HepG2 (cell line): Measurements from ENCODE around the gene UBXN1. TPM values are rescaled to one million over a fixed set of nuclear protein-coding genes. Genes with fewer than 3 reads are reported as not detected.

Experiments
- HIVEP1 ChIP-seq: sonication (generic); formaldehyde crosslinking; IDR thresholded peaks from 2 replicates; pipeline ENCODE4 v1.4.0; 2020; ENCODE audit warnings: mild to moderate bottlenecking, missing genetic modification reagents
- KDM2A ChIP-seq: sonication (generic); formaldehyde crosslinking; IDR thresholded peaks from 2 replicates; pipeline ENCODE4 v1.4.0; 2020; ENCODE audit warnings: low read depth, missing genetic modification reagents, borderline replicate concordance
- PHF21A ChIP-seq: sonication (generic); formaldehyde crosslinking; IDR thresholded peaks from 2 replicates; pipeline ENCODE4 v1.5.0; 2020; ENCODE audit warnings: mild to moderate bottlenecking, missing genetic modification reagents
- SOX13 ChIP-seq, 3 experiments: fragments of 450-650 bp in 1 of 3; sonication (generic) in 1 of 3; formaldehyde crosslinking in 1 of 3; IDR thresholded peaks in 2 of 3; conservative IDR thresholded peaks in 1 of 3; 2 replicates each; pipeline versions ENCODE4 v1.5.0 to v1.6.1; 2016 to 2020; ENCODE audit warnings: antibody characterized with exemption in 1 of 3, mild to moderate bottlenecking in 1 of 3, missing compliant biosample characterization in 1 of 3, missing genetic modification reagents in 1 of 3, moderate library complexity in 1 of 3
- STAT5B ChIP-seq: sonication (generic); formaldehyde crosslinking; IDR thresholded peaks from 2 replicates; pipeline ENCODE4 v1.4.0; 2020; ENCODE audit warnings: missing genetic modification reagents
- ZBTB7A ChIP-seq: sonication (generic); formaldehyde crosslinking; IDR thresholded peaks from 2 replicates; pipeline ENCODE4 v1.8.0; 2022; ENCODE audit warnings: mild to moderate bottlenecking, missing genetic modification reagents
- ZNF138 ChIP-seq: sonication (generic); formaldehyde crosslinking; IDR thresholded peaks from 2 replicates; pipeline ENCODE4 v1.5.0; 2020; ENCODE audit warnings: mild to moderate bottlenecking, low read depth, missing genetic modification reagents
- ZNF329 ChIP-seq: sonication (generic); formaldehyde crosslinking; IDR thresholded peaks from 2 replicates; pipeline ENCODE4 v1.9.0; 2021; ENCODE audit warnings: low read depth, mild to moderate bottlenecking, missing genetic modification reagents
- ZNF572 ChIP-seq: sonication (generic); formaldehyde crosslinking; IDR thresholded peaks from 2 replicates; pipeline ENCODE4 v1.5.1; 2020; ENCODE audit warnings: mild to moderate bottlenecking, missing genetic modification reagents
- ZNF577 ChIP-seq: sonication (generic); formaldehyde crosslinking; IDR thresholded peaks from 2 replicates; pipeline ENCODE4 v1.4.0; 2020; ENCODE audit warnings: mild to moderate bottlenecking, low read depth, missing genetic modification reagents, borderline replicate concordance
- ZNF598 ChIP-seq: sonication (generic); formaldehyde crosslinking; IDR thresholded peaks from 2 replicates; pipeline ENCODE4 v1.5.1; 2020; ENCODE audit warnings: mild to moderate bottlenecking, missing genetic modification reagents, borderline replicate concordance
- ZNF670 ChIP-seq: sonication (generic); formaldehyde crosslinking; IDR thresholded peaks from 2 replicates; pipeline ENCODE4 v1.8.0; 2022; ENCODE audit warnings: mild to moderate bottlenecking, missing genetic modification reagents, borderline replicate concordance
- ZNF749 ChIP-seq: sonication (generic); formaldehyde crosslinking; IDR thresholded peaks from 2 replicates; pipeline ENCODE4 v1.8.0; 2022; ENCODE audit warnings: mild to moderate bottlenecking, missing genetic modification reagents, moderate library complexity, borderline replicate concordance
- ZNF777 ChIP-seq: sonication (generic); formaldehyde crosslinking; IDR thresholded peaks from 2 replicates; pipeline ENCODE4 v1.4.0; 2020; ENCODE audit warnings: missing genetic modification reagents
- ZNF879 ChIP-seq: sonication (generic); formaldehyde crosslinking; IDR thresholded peaks from 2 replicates; pipeline ENCODE4 v1.8.1; 2023; ENCODE audit warnings: missing genetic modification reagents
- polyA plus RNA-seq, 8 experiments: library from polyadenylated mRNA; depleted of rRNA in 3 of 8; stranded (reverse) in 7 of 8; unstranded in 1 of 8; fragments of >200 nt; fragmentation: Illumina TruSeq in 4 of 8; extraction: Trizol in 4 of 8; gene quantifications; 2 replicates each; pipeline versions ENCODE4 v1.2.1 to v1.2.3, GENCODE V29; 2011 to 2016; ENCODE audit warnings: low read depth in 4 of 8, missing spikeins in 1 of 8, mixed read lengths in 1 of 8; ENCODE audit not compliant: insufficient read depth in 1 of 8
- total RNA-seq, 5 experiments: library from RNA; depleted of rRNA; stranded (reverse); fragments of >200 nt; fragmentation: Illumina TruSeq; extraction: Trizol; gene quantifications; 2 replicates each; pipeline ENCODE4 v1.2.3, GENCODE V29; 2016; ENCODE audit warnings: low read depth in 1 of 5
- TF ChIP-seq, protein P1 (sequence below): sonication (generic); formaldehyde crosslinking; IDR thresholded peaks from 2 replicates; pipeline ENCODE4 v1.8.0; 2022; ENCODE audit warnings: missing genetic modification reagents, mild to moderate bottlenecking, inconsistent platforms, borderline replicate concordance
- TF ChIP-seq, protein P2 (sequence below): sonication (generic); formaldehyde crosslinking; IDR thresholded peaks from 2 replicates; pipeline ENCODE4 v1.4.0; 2020; ENCODE audit warnings: missing genetic modification reagents, borderline replicate concordance
- TF ChIP-seq, protein P3 (sequence below): sonication (generic); formaldehyde crosslinking; conservative IDR thresholded peaks from 2 replicates; pipeline ENCODE4 v1.8.0; 2022; ENCODE audit warnings: mild to moderate bottlenecking, moderate library complexity, missing genetic modification reagents
- TF ChIP-seq, protein P4 (sequence below): sonication (generic); formaldehyde crosslinking; IDR thresholded peaks from 2 replicates; pipeline ENCODE4 v1.5.0; 2020; ENCODE audit warnings: missing genetic modification reagents

The UBXN1 gene
- total and polyA plus RNA-seq, 2 of the 13 experiments (the other 11 are each of a cell fraction or from before 2014, with no cell fraction given), result 47.5 to 52.4 TPM

DNA sequence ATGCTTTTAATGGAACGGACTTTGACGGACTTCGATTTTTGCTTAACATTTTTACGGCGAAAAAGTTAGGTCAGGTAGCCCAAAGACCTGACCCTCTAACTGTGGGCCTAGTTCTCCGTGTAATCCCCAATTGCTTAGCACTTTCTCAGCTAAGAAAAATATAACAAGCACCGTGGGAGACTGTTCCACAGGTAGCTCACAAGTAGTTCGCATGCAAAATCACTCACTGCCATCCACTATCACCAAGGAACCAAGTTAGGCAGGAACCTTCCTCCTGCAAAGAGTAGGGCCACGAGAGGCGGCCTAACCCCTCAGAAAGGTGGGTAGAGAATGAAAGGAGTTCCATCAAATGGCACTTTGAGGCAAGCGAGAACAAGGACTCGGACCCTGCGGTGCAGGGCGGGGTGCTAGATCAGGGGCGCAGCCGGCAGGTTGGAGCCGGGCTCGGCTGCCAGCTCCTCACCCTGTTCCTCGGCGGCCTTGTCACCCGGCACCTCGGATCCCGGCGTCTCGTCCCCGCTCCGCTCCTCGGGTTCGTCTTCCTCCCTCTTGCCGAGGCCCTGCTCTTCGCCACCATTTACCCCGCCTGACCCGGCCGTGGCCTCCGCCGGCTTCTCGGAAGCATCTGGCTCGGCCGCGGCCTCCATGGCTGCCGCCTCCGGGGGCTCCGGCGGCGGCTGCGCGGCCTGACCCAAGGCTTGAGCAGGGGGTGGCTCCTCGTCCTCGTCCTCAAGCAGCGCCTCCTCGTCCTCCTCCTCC is 47.5 kb upstream of the UBXN1 start (continued):
- no peak for TF ChIP-seq ZNF749
- TF ChIP-seq ZNF138 (CRISPR knock-in tag), result peak; percentile 29; the same call in 1 of the 2 replicates
- 0 out of 2 replicates have a peak, but pooled peaks have one; percentile 51 for TF ChIP-seq HIVEP1 (CRISPR knock-in tag)
- TF ChIP-seq ZNF879 (CRISPR knock-in tag), result peak; percentile 74; the same call in 1 of the 2 replicates
- TF ChIP-seq KDM2A (CRISPR knock-in tag), result peak; percentile 49; the same call in 1 of the 2 replicates
- TF ChIP-seq ZNF670 (CRISPR knock-in tag), result 0 out of 2 replicates have a peak, but pooled peaks have one; percentile 53
- TF ChIP-seq ZNF777 (CRISPR knock-in tag), result no peak
- TF ChIP-seq, protein P1, sequence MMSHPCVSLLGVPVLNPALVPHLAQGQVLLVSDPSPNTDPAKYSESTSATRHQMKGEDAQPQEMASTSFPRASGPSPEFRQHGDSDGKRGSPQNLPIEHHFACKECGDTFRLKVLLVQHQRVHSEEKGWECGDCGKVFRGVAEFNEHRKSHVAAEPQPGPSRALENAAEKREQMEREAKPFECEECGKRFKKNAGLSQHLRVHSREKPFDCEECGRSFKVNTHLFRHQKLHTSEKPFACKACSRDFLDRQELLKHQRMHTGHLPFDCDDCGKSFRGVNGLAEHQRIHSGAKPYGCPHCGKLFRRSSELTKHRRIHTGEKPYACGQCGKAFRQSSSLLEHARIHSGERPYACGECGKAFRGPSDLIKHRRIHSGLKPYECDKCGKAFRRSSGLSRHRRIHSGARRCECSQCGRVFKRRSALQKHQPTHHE (CRISPR knock-in tag), result peak; percentile 72; the same call in 1 of the 2 replicates
- TF ChIP-seq ZNF572 (CRISPR knock-in tag), result 0 out of 2 replicates have a peak, but pooled peaks have one; percentile 57
- 0 out of 2 replicates have a peak, but pooled peaks have one; percentile 50 for TF ChIP-seq ZNF598 (CRISPR knock-in tag)
- no peak for TF ChIP-seq ZNF329
- TF ChIP-seq, protein P2, sequence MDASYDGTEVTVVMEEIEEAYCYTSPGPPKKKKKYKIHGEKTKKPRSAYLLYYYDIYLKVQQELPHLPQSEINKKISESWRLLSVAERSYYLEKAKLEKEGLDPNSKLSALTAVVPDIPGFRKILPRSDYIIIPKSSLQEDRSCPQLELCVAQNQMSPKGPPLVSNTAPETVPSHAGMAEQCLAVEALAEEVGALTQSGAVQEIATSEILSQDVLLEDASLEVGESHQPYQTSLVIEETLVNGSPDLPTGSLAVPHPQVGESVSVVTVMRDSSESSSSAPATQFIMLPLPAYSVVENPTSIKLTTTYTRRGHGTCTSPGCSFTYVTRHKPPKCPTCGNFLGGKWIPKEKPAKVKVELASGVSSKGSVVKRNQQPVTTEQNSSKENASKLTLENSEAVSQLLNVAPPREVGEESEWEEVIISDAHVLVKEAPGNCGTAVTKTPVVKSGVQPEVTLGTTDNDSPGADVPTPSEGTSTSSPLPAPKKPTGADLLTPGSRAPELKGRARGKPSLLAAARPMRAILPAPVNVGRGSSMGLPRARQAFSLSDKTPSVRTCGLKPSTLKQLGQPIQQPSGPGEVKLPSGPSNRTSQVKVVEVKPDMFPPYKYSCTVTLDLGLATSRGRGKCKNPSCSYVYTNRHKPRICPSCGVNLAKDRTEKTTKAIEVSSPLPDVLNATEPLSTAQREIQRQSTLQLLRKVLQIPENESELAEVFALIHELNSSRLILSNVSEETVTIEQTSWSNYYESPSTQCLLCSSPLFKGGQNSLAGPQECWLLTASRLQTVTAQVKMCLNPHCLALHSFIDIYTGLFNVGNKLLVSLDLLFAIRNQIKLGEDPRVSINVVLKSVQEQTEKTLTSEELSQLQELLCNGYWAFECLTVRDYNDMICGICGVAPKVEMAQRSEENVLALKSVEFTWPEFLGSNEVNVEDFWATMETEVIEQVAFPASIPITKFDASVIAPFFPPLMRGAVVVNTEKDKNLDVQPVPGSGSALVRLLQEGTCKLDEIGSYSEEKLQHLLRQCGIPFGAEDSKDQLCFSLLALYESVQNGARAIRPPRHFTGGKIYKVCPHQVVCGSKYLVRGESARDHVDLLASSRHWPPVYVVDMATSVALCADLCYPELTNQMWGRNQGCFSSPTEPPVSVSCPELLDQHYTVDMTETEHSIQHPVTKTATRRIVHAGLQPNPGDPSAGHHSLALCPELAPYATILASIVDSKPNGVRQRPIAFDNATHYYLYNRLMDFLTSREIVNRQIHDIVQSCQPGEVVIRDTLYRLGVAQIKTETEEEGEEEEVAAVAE, result peak; percentile 25; the same call in 1 of the 2 replicates
- no peak for TF ChIP-seq SOX13 (IDR thresholded peaks at IDR 0.05)
- TF ChIP-seq SOX13 (CRISPR knock-in tag; conservative IDR thresholded peaks at IDR 0.05 in 1 of 2, IDR thresholded peaks at IDR 0.05 in 1 of 2), result no peak
- TF ChIP-seq ZNF577 (CRISPR knock-in tag), result no peak
- TF ChIP-seq, protein P3, sequence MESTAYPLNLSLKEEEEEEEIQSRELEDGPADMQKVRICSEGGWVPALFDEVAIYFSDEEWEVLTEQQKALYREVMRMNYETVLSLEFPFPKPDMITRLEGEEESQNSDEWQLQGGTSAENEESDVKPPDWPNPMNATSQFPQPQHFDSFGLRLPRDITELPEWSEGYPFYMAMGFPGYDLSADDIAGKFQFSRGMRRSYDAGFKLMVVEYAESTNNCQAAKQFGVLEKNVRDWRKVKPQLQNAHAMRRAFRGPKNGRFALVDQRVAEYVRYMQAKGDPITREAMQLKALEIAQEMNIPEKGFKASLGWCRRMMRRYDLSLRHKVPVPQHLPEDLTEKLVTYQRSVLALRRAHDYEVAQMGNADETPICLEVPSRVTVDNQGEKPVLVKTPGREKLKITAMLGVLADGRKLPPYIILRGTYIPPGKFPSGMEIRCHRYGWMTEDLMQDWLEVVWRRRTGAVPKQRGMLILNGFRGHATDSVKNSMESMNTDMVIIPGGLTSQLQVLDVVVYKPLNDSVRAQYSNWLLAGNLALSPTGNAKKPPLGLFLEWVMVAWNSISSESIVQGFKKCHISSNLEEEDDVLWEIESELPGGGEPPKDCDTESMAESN, result no peak
- TF ChIP-seq PHF21A (CRISPR knock-in tag), result no peak
- TF ChIP-seq, protein P4, sequence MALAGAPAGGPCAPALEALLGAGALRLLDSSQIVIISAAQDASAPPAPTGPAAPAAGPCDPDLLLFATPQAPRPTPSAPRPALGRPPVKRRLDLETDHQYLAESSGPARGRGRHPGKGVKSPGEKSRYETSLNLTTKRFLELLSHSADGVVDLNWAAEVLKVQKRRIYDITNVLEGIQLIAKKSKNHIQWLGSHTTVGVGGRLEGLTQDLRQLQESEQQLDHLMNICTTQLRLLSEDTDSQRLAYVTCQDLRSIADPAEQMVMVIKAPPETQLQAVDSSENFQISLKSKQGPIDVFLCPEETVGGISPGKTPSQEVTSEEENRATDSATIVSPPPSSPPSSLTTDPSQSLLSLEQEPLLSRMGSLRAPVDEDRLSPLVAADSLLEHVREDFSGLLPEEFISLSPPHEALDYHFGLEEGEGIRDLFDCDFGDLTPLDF (CRISPR knock-in tag), result no peak
- TF ChIP-seq STAT5B (CRISPR knock-in tag), result no peak
- 0 out of 2 replicates have a peak, but pooled peaks have one; percentile 5 for TF ChIP-seq ZBTB7A (CRISPR knock-in tag)
